GM12874 (cell line): ENCODE results near the gene PAK1.

ENCODE experiments used
- TF ChIP-seq, protein P1 (sequence below): IDR thresholded peaks from 2 replicates; pipeline ENCODE4 v1.5.1; 2011; ENCODE audit warnings: low read depth, mild to moderate bottlenecking, control low read depth, low read length, moderate library complexity; ENCODE audit not compliant: insufficient read depth

Gene PAK1

DNA sequence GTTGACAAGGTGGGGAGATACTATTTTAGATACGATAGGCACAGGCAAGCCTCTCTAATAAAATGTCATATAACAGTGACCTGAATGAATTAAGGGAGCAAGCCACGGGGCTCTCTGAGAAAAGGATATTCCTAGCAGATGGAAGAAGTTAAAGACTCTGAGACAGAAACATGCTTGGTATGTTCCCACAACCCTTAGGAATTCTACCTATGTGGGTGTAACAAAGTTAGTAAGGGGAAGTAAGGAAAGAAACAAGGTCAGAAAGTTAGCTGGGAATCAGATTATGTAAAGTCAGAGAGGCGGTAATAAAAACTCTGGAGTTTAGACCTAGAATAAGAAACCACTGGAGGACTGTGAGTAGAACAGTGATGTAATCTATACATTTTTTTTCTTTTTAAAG, 112.7 kb downstream of the PAK1 start:
- TF ChIP-seq, protein P1, sequence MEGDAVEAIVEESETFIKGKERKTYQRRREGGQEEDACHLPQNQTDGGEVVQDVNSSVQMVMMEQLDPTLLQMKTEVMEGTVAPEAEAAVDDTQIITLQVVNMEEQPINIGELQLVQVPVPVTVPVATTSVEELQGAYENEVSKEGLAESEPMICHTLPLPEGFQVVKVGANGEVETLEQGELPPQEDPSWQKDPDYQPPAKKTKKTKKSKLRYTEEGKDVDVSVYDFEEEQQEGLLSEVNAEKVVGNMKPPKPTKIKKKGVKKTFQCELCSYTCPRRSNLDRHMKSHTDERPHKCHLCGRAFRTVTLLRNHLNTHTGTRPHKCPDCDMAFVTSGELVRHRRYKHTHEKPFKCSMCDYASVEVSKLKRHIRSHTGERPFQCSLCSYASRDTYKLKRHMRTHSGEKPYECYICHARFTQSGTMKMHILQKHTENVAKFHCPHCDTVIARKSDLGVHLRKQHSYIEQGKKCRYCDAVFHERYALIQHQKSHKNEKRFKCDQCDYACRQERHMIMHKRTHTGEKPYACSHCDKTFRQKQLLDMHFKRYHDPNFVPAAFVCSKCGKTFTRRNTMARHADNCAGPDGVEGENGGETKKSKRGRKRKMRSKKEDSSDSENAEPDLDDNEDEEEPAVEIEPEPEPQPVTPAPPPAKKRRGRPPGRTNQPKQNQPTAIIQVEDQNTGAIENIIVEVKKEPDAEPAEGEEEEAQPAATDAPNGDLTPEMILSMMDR: no peak

- TF ChIP-seq, protein P1: no peak
Measured at GRCh38 chr11:77359481-77359880, 114.4 kb downstream of the PAK1 start.

- TF ChIP-seq, protein P1: no peak
Measured at GRCh38 chr11:77353131-77353530, 120.8 kb downstream of the PAK1 start.

- TF ChIP-seq, protein P1: no peak
Measured at GRCh38 chr11:77351281-77351886, 122.5 kb downstream of the PAK1 start.

DNA sequence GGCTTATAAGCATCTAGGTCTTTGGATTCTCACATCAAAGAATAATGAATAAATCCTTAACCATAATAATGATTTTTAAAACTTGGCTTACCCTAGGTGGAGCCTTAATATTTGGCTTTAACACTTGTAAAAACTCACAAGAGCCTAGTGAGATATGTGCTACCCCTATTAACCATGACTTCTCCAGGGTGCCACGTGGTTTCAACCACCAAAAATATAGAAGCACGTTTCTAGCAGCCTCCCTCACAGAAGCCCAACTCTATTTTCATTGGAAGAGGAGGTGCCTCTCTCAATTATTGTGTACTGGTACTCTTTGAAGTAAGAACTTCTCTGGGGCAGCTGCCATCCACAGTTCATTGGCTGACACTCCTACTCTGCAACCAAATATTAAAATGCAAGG, 125.9 kb downstream of the PAK1 start:
- TF ChIP-seq, protein P1: no peak

DNA sequence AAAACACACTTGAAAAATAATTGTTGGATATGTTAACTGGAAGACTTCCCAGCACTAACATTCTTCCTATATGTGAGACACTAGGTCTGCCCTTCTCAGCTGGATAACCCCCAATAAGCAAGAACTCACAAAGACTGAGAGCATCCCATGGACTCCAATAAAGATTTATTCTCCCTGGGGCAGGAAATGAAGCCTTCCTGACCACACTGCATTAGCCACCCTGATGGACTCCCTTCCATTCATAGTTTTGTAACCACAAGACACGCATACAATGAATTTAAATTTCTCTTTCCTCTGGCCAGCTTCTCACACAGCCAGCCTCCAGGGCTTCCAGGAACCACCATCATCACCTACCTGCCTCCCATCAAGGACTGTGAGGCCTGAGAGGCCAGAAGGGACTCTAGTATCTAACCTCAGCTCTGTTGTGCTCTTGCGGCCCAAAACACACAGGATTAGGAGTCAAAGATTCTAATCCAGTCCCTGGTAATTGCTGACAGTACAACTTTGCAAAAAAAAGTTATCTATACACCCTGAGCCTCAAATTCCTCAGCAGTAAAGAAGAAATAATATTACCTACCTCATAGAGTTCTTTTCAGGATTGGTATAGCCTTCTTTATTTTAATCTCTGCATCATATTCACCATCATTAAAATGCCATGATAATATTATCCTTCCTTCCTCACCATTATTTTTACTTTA, 126.8 kb downstream of the PAK1 start:
- TF ChIP-seq, protein P1: no peak

DNA sequence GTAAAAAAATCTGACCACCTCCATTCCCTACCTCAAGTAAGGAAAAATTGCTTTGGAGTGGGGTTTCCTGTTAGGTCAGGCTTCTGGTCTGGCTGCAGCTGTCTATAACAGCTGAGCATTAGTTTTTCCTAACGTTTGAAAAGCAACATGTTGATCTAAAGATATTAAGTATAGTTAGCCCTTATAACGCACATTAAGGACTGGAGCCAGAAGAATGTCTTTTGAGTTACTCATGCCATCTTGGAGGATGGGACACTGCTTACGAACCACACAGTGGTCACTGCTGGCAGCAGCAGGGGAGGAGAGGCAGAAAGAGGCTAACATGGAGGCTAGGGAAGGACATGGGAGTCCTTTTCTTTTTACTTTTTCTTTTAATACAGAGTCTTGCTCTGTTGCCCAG, 128.3 kb downstream of the PAK1 start:
- TF ChIP-seq, protein P1: no peak
